Keratinocyte (primary cell): ENCODE measurements around the gene FATE1. TPM values are rescaled to one million over a fixed set of nuclear protein-coding genes. Genes with fewer than 3 reads are reported as not detected.

Experiments used
- DNase-seq: peaks from one replicate; pipeline ENCODE4 v3.0.0-alpha.2; 2011; ENCODE audit warnings: low read depth, missing footprints, low spot score
- FAIRE-seq: peaks from 2 replicates; lab custom pipeline; 2011; peaks lifted over from hg19 to GRCh38; lab: Jason Lieb, UNC
- H2AFZ ChIP-seq: 2 replicates; pipeline ENCODE4 v1.6.0; 2012; ENCODE audit warnings: low read length, control low read depth, inconsistent platforms; ENCODE audit not compliant: control insufficient read depth
- H3K27ac ChIP-seq: 2 replicates; pipeline ENCODE4 v1.5.1; 2011; ENCODE audit warnings: low read length; ENCODE audit not compliant: control insufficient read depth, insufficient read depth
- H3K27me3 ChIP-seq: 3 replicates; pipeline ENCODE4 v1.6.0; 2011; ENCODE audit warnings: low read length; ENCODE audit not compliant: control insufficient read depth, insufficient read depth; ENCODE audit errors: extremely low read depth
- H3K36me3 ChIP-seq, 2 experiments: 2 replicates in 1 of 2; 3 replicates in 1 of 2; pipeline ENCODE4 v1.5.1; 2011; ENCODE audit warnings: low read length in 2 of 2, mild to moderate bottlenecking in 1 of 2; ENCODE audit not compliant: control insufficient read depth in 2 of 2, insufficient read depth in 2 of 2; ENCODE audit errors: extremely low read depth in 1 of 2
- H3K4me1 ChIP-seq: 3 replicates; pipeline ENCODE4 v1.5.1; 2011; ENCODE audit warnings: low read length; ENCODE audit not compliant: control insufficient read depth, insufficient read depth; ENCODE audit errors: extremely low read depth
- H3K4me2 ChIP-seq: 3 replicates; pipeline ENCODE4 v1.6.0; 2011; ENCODE audit warnings: low read depth, low read length; ENCODE audit not compliant: control insufficient read depth, insufficient read depth; ENCODE audit errors: extremely low read depth
- H3K4me3 ChIP-seq, 3 experiments: fragments of 200-600 bp in 1 of 3; sonication (generic) in 1 of 3; 2 replicates in 2 of 3; 3 replicates in 1 of 3; pipeline ENCODE4 v1.5.1; 2011 to 2016; ENCODE audit warnings: low read length in 3 of 3, mild to moderate bottlenecking in 3 of 3, control low read depth in 2 of 3, inconsistent platforms in 1 of 3, low read depth in 1 of 3, mixed read lengths in 1 of 3, mixed run types in 1 of 3, moderate library complexity in 1 of 3; ENCODE audit not compliant: control insufficient read depth in 2 of 3, insufficient read depth in 2 of 3; ENCODE audit errors: extremely low read depth in 1 of 3
- H3K79me2 ChIP-seq: 2 replicates; pipeline ENCODE4 v1.6.0; 2012; ENCODE audit warnings: low read length; ENCODE audit not compliant: control insufficient read depth, insufficient read depth
- H3K9ac ChIP-seq: 3 replicates; pipeline ENCODE4 v1.6.0; 2011; ENCODE audit warnings: low read length; ENCODE audit not compliant: control insufficient read depth, insufficient read depth; ENCODE audit errors: extremely low read depth
- H3K9me1 ChIP-seq: 3 replicates; pipeline ENCODE4 v1.6.0; 2011; ENCODE audit warnings: low read length; ENCODE audit not compliant: control insufficient read depth, insufficient read depth; ENCODE audit errors: extremely low read depth
- H3K9me3 ChIP-seq: 2 replicates; pipeline ENCODE4 v1.5.1; 2012; ENCODE audit warnings: low read depth, low read length; ENCODE audit not compliant: control insufficient read depth
- H4K20me1 ChIP-seq: 3 replicates; pipeline ENCODE4 v1.6.0; 2011; ENCODE audit warnings: low read length; ENCODE audit not compliant: control insufficient read depth, insufficient read depth; ENCODE audit errors: extremely low read depth
- EZH2 ChIP-seq: IDR thresholded peaks from one replicate; pipeline ENCODE4 v1.6.1; 2012; ENCODE audit warnings: inconsistent platforms, mild to moderate bottlenecking, low read length, moderate library complexity
- dilution Hi-C: fragments of 300-500 bp; cut with MboI; formaldehyde crosslinking; loops from one replicate; pipeline ENCODE4 v1.7.0; 2020; ENCODE audit warnings: low sequenced_read_pairs; ENCODE audit not compliant: extremely low pct_ligation_motif_present
- polyA plus RNA-seq, 5 experiments: library from polyadenylated mRNA; depleted of rRNA in 3 of 5; stranded (reverse) in 3 of 5; stranded (forward) in 1 of 5; unstranded in 1 of 5; fragments of >200 nt; gene quantifications; 1 replicate in 1 of 5; 2 replicates in 3 of 5; 3 replicates in 1 of 5; pipeline versions ENCODE4 v1.2.1 to v1.2.3, GENCODE V29; 2011 to 2012; ENCODE audit warnings: missing spikeins in 2 of 5, low read depth in 1 of 5, low replicate concordance in 1 of 5
- TF ChIP-seq, protein P1 (sequence below), 3 experiments: IDR thresholded peaks in 1 of 3; conservative IDR thresholded peaks in 1 of 3; optimal IDR thresholded peaks in 1 of 3; 2 replicates in 2 of 3; 3 replicates in 1 of 3; pipeline versions ENCODE3 to v1.5.1; 2011; ENCODE audit warnings: low read length in 3 of 3, mild to moderate bottlenecking in 3 of 3, moderate library complexity in 2 of 3, control low read depth in 1 of 3, inconsistent platforms in 1 of 3; ENCODE audit not compliant: insufficient read depth in 2 of 3; ENCODE audit errors: extremely low read depth in 1 of 3

FATE1 gene
- polyA plus RNA-seq, 1 donor (not counting 4 experiments of a cell fraction or from before 2014, with no cell fraction given), result not detected

DNA sequence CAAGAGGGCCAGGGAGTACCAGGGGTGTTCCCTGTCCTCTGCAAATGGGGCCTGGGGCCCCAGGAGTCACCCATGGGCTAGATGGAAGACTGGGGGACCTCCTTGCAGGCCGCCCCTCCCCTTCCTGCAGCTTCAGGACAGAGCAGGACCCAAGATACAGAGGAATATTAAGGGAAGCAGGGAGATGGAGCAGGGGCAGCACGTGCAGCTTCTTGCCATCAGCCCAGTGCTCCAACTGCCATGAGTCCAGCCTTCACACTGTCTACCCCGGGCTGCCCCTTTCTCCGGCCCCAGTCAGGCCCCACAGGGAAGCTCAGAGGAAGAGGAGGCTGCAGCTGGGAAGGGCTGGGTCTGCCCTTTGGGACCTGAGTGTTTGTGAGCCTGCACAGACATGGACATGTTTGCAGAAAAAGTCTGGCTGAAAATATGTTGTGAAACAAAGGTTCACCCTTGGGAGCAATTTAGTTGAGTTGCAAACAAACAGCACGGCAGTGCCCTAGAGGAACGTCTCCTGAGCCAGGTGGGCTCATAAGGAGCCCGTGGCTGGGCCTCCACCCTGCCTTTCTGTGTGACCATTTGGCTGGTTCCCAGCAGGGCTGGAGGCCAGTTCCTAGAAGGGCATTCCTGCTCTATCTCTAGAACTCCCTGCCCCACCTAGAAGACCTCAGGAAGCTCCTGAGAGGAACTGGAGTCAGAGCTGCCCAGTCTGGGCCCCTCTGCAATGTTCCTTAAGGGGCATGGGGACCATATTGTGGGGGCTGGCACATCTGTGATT lies 8.9 kb downstream of the FATE1 start:
- DNase-seq (no peak), FAIRE-seq (no peak)
- TF ChIP-seq, protein P1, sequence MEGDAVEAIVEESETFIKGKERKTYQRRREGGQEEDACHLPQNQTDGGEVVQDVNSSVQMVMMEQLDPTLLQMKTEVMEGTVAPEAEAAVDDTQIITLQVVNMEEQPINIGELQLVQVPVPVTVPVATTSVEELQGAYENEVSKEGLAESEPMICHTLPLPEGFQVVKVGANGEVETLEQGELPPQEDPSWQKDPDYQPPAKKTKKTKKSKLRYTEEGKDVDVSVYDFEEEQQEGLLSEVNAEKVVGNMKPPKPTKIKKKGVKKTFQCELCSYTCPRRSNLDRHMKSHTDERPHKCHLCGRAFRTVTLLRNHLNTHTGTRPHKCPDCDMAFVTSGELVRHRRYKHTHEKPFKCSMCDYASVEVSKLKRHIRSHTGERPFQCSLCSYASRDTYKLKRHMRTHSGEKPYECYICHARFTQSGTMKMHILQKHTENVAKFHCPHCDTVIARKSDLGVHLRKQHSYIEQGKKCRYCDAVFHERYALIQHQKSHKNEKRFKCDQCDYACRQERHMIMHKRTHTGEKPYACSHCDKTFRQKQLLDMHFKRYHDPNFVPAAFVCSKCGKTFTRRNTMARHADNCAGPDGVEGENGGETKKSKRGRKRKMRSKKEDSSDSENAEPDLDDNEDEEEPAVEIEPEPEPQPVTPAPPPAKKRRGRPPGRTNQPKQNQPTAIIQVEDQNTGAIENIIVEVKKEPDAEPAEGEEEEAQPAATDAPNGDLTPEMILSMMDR (optimal IDR thresholded peaks at IDR 0.05 in 1 of 3, IDR thresholded peaks at IDR 0.05 in 1 of 3, conservative IDR thresholded peaks at IDR 0.05 in 1 of 3; ENCODE audit: extremely low read depth in 1 of 3, insufficient read depth in 2 of 3, low read length in 3 of 3), result no peak
- no peak for TF ChIP-seq EZH2

DNA sequence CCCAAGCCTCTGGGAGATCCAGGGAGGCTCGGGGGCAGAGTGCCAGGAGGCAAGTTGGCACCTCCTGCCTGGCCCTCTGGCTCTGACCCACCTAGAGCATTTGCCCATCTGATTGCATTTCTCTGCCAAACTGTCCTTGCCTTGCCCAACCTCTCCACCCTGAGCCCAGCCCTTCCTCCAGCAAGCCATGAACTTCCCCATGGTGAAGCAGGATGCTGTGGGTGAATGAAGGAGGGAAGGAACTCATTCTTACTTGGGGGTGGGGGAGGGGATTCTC lies 9.4 kb downstream of the FATE1 start:
- Histone ChIP-seq H4K20me1 (no peaks in the 10 kb centered on the region), H3K9ac (no peak overlapping the region), H2AFZ (no peak overlapping the region), H3K4me2 (no peak overlapping the region), H3K9me1 (no peaks in the 10 kb centered on the region), H3K9me3 (peaks cover 3% of the 10 kb centered on the region), H3K27ac (no peak overlapping the region), H3K27me3 (no peaks in the 10 kb centered on the region), H3K4me1 (no peaks in the 10 kb centered on the region), H3K4me3 (no peak overlapping the region), H3K79me2 (no peaks in the 10 kb centered on the region), H3K36me3 (no peaks in the 10 kb centered on the region)
- dilution Hi-C loops, result loop anchor here (25.0 kb wide), 1 partner anchor 912 kb away; the partner anchor contains the start of gene GABRQ
- FAIRE-seq (no peak), DNase-seq (no peak)
- TF ChIP-seq, protein P1 (optimal IDR thresholded peaks at IDR 0.05 in 1 of 3, IDR thresholded peaks at IDR 0.05 in 1 of 3, conservative IDR thresholded peaks at IDR 0.05 in 1 of 3; ENCODE audit: extremely low read depth in 1 of 3, insufficient read depth in 2 of 3, low read length in 3 of 3), result no peak
- no peak for TF ChIP-seq EZH2

More for the DNA sequence above, 8.9 kb downstream of the FATE1 start:
- peaks cover 3% of the 10 kb centered on the region for H3K9me3 ChIP-seq
- H3K36me3 ChIP-seq, result no peaks in the 10 kb centered on the region
- no peak overlapping the region for H3K4me3 ChIP-seq
- no peaks in the 10 kb centered on the region for H3K27me3 ChIP-seq
- no peak overlapping the region for H3K9ac ChIP-seq
- H3K79me2 ChIP-seq, result no peaks in the 10 kb centered on the region
- H4K20me1 ChIP-seq, result no peaks in the 10 kb centered on the region
- no peaks in the 10 kb centered on the region for H3K9me1 ChIP-seq
- H3K4me1 ChIP-seq, result no peaks in the 10 kb centered on the region
- H3K27ac ChIP-seq, result no peak overlapping the region
- dilution Hi-C loops, result loop anchor here (25.0 kb wide), 1 partner anchor 913 kb away; the partner anchor contains the start of gene GABRQ
- H3K4me2 ChIP-seq, result no peak overlapping the region
- H2AFZ ChIP-seq, result no peak overlapping the region
